ENCODE data around the gene C5orf47.

DNA sequence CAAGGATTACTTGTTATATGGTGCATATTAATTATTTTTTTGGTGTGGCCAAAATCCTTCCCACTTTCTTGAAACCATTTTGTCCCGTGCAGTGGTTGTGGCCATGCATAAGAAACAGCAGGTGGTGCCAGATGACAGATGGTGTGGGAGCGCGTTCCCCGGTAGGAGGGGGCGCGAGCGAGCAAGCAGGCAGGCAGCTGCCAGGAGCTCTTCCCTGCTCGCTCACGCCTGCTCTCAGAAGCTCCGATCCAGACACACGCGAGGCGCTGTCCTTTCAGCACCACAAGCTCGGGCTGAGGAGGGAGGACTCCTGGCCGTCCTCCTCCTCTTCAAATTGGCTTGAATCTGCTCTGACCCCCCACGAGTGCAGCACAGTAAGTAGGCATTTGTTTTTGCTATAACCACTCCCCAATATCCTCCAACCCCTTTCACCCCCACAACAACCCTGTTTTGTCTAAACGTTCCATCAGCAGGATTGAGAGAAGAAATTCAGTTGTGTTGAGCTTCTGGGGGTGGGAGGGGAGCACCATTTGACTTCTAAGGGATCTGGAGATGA is 56.6 kb downstream of the C5orf47 start, which contains the start of gene NSG2:
- TF ChIP-seq, protein P1, sequence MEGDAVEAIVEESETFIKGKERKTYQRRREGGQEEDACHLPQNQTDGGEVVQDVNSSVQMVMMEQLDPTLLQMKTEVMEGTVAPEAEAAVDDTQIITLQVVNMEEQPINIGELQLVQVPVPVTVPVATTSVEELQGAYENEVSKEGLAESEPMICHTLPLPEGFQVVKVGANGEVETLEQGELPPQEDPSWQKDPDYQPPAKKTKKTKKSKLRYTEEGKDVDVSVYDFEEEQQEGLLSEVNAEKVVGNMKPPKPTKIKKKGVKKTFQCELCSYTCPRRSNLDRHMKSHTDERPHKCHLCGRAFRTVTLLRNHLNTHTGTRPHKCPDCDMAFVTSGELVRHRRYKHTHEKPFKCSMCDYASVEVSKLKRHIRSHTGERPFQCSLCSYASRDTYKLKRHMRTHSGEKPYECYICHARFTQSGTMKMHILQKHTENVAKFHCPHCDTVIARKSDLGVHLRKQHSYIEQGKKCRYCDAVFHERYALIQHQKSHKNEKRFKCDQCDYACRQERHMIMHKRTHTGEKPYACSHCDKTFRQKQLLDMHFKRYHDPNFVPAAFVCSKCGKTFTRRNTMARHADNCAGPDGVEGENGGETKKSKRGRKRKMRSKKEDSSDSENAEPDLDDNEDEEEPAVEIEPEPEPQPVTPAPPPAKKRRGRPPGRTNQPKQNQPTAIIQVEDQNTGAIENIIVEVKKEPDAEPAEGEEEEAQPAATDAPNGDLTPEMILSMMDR (IDR thresholded peaks at IDR 0.05), result peak; percentile 89
- no peak for TF ChIP-seq EZH2 (IDR thresholded peaks at IDR 0.05)
- TF ChIP-seq EZH2phosphoT487 (IDR thresholded peaks at IDR 0.05), result no peak
